HUES64 (cell line): ENCODE measurements around the gene PROK1.

ENCODE experiments used
- H3K27ac ChIP-seq: 2 replicates; pipeline ENCODE4 v1.7.0; 2013; ENCODE audit warnings: low read depth, low read length, inconsistent platforms
- H3K27me3 ChIP-seq: 2 replicates; pipeline ENCODE4 v1.6.1; 2013; ENCODE audit warnings: mild to moderate bottlenecking, low read length; ENCODE audit not compliant: insufficient read depth
- H3K36me3 ChIP-seq: 2 replicates; pipeline ENCODE4 v1.6.1; 2013; ENCODE audit warnings: mild to moderate bottlenecking, low read length; ENCODE audit not compliant: insufficient read depth
- H3K4me1 ChIP-seq: 2 replicates; pipeline ENCODE4 v1.6.1; 2013; ENCODE audit warnings: mild to moderate bottlenecking, low read length, moderate library complexity; ENCODE audit not compliant: insufficient read depth
- H3K4me3 ChIP-seq: 2 replicates; pipeline ENCODE4 v1.5.1; 2013; ENCODE audit warnings: mild to moderate bottlenecking, low read length, moderate library complexity
- H3K9ac ChIP-seq: 2 replicates; pipeline ENCODE4 v1.6.1; 2013; ENCODE audit warnings: mild to moderate bottlenecking, low read depth, low read length
- H3K9me3 ChIP-seq: 2 replicates; pipeline ENCODE4 v1.6.1; 2013; ENCODE audit warnings: low read depth, low read length; ENCODE audit not compliant: insufficient read depth
- WGBS: fragments of 150-250, 120-280 bp; methylation state at CpG from one replicate; pipeline ENCODE4 v1.1.7; 2013; ENCODE audit warnings: missing lambda C conversion rate; 5-methylcytosine and 5-hydroxymethylcytosine counted together

Gene PROK1

DNA sequence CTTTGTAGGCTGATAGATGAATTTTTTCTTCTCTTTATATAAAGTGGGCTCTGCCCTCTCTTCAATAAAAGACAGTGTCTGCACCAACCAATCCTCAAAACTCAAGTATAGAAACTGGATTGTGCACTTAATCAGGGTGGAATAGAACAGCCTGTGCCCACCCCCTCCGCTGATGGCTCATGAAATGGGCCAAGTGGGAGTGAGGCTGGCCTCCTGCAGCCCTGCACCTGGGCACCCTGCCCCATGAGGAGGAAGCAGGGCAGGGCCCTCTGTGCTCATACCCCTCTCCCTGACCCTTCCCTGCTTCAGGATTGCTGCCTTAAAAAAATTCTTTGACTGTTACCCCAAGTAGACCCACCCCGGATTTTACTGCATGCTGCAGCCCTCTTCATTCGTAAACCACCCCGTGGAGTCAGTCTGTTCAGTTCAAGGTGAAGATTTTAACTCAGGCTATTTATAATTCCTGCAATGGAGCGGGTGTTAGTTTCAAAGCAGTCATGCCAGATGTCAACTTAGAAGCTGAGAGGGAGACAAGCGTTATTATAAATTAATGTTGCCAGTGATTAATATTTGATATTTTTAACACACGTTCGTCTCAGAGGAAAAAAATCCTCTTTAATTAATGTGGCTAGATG is 15.8 kb downstream of the PROK1 start:
- H3K9me3 ChIP-seq: no peaks in the 10 kb centered on the region
- no peaks in the 10 kb centered on the region for H3K27me3 ChIP-seq
- no peaks in the 10 kb centered on the region for H3K36me3 ChIP-seq
- H3K4me1 ChIP-seq: no peaks in the 10 kb centered on the region
- no peak overlapping the region for H3K9ac ChIP-seq
- H3K4me3 ChIP-seq: no peak overlapping the region
- H3K27ac ChIP-seq: no peak overlapping the region
- WGBS: 94% methylated on average over 8 of the region's 8 CpGs

GRCh38 chr1:110471131-110471530 is 20.2 kb downstream of the PROK1 start:
- 92% methylated on average over 3 of the region's 3 CpGs for WGBS
- Histone ChIP-seq H3K9me3 (no peaks in the 10 kb centered on the region), H3K9ac (no peak overlapping the region), H3K27ac (no peak overlapping the region), H3K4me1 (no peaks in the 10 kb centered on the region), H3K4me3 (no peak overlapping the region), H3K27me3 (no peaks in the 10 kb centered on the region), H3K36me3 (no peaks in the 10 kb centered on the region)

DNA sequence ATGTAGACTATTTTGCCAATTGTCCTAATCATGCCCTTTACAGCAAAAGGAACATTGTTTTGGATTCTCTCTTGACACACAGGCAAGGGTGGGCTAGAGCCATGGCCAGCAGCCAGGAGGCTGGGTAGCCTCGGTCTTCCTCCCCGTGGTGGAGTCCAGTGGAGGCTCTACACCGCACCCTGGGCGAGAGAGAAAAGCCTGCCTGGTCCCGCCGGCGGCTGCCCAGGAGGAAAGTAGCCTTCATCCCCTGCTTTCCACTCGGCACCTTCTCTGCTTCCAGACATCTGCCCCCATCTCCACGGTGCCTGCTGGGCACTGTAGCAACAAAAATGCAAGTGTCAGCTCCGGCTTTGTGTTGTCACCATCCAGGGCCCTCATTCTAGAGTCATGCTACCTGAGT is 21.6 kb downstream of the PROK1 start:
- WGBS: 89% methylated on average over 10 of the region's 10 CpGs
- Histone ChIP-seq H3K4me3 (no peak overlapping the region), H3K27me3 (no peaks in the 10 kb centered on the region), H3K27ac (no peak overlapping the region), H3K9me3 (no peaks in the 10 kb centered on the region), H3K4me1 (peaks cover 5% of the 10 kb centered on the region; the same call in 1 of the 2 replicates), H3K9ac (no peak overlapping the region), H3K36me3 (no peaks in the 10 kb centered on the region)

DNA sequence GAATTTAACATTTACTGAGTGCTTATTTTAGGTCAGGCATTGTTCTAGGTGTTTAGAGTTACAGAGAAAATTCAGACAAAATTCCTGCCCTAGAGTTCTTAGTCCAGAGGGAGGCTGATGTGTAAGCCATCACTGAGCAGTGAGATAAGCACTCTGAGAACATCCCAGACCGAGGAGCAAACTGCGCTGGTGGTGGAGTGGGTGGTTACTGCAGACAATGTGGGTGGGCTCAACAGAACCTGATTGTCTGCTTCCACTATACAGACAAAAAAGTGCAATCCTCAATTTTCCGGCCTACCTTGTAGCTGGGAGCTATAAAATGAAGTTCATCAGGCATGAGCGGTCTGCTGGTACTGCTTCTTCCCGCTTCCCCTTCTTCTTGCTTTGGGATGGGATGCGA is 23.5 kb downstream of the PROK1 start:
- Histone ChIP-seq H3K9me3 (no peaks in the 10 kb centered on the region), H3K27ac (no peak overlapping the region), H3K36me3 (no peaks in the 10 kb centered on the region), H3K9ac (no peak overlapping the region), H3K27me3 (no peaks in the 10 kb centered on the region), H3K4me1 (peaks cover 17% of the 10 kb centered on the region; the same call in 1 of the 2 replicates), H3K4me3 (no peak overlapping the region)
- 91% methylated on average over 6 of the region's 6 CpGs for WGBS

DNA sequence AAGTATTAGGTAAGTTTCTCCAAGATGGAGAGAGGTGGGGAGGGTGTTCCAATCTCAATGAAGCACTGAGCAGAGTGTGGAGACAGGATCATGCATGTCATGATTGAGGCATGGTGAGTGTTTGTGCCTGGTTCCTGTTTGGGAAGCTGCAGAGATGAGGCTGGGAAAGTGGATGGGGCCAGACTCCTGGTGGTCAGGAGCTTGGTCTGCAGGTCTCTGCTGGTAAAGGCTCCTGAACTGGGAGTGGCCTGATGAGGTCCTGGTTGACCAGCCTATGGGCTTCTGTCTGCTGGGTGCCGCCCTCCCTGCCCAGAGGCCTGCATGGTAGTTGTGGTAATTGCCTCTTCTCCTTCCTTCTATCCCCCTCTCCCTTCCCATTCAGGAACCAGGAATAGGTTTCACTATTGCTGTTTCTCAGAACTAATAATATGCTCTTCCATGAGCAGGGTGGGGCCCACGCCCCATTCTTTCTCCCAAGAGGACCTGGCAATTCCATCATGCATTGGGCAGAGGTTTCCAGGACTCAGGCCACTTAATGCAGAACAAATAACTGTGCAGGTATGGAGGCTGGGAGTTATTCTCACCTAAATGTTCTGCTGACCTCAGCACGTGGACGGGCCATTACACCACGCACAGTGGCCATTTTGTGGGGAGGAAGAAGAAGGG is 24.5 kb downstream of the PROK1 start:
- no peaks in the 10 kb centered on the region for H3K9me3 ChIP-seq
- H3K4me3 ChIP-seq: no peak overlapping the region
- WGBS: 91% methylated on average over 5 of the region's 5 CpGs
- no peaks in the 10 kb centered on the region for H3K36me3 ChIP-seq
- peaks cover 17% of the 10 kb centered on the region; the same call in 1 of the 2 replicates for H3K4me1 ChIP-seq
- H3K27ac ChIP-seq: no peak overlapping the region
- no peaks in the 10 kb centered on the region for H3K27me3 ChIP-seq
- H3K9ac ChIP-seq: no peak overlapping the region

DNA sequence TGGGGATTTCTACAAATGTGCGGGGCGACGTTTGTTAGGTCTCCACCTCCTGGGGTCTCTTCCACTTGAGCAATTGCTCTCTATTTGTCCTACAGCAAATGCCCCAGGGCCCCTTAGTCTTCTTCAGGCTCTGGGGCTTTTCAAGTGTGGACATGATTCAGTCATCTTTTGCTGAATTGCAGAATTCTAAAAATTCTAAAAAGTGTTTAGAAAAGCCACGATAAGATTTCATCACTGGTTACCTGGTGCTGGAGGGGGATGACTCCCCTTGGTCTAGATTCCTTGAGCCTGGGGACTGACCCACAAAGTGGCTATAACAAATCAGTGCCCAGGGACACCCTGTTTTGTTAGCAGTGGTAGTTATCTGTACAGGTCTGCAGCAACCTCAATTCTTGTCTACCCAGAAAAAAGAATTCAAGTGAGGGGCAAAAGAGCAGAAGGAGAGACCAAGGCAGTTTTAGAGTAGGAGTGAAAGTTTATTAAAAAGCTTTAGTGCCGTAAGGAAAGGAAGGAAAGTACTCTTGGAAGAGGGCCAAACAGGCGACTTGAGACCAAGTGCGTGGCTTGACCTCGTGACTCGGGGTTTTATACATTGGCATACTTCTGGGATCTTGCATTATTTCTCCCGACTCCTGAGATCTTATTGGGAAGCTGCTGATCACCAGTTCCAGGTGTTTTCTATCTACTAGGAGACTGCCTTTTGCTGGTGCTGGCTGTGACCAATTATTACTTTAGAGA is 25.2 kb downstream of the PROK1 start:
- no peaks in the 10 kb centered on the region for H3K9me3 ChIP-seq
- WGBS: 95% methylated on average over 10 of the region's 10 CpGs
- no peaks in the 10 kb centered on the region for H3K27me3 ChIP-seq

GRCh38 chr1:110477041-110477440 is 26.1 kb downstream of the PROK1 start:
- Histone ChIP-seq H3K27me3 (no peaks in the 10 kb centered on the region), H3K27ac (no peak overlapping the region), H3K9me3 (no peaks in the 10 kb centered on the region), H3K4me1 (peaks cover 18% of the 10 kb centered on the region; the same call in 1 of the 2 replicates), H3K36me3 (no peaks in the 10 kb centered on the region), H3K9ac (no peak overlapping the region), H3K4me3 (no peak overlapping the region)
- WGBS: 96% methylated on average over 2 of the region's 2 CpGs

More for the DNA sequence above, 25.2 kb downstream of the PROK1 start:
- Histone ChIP-seq H3K9ac (no peak overlapping the region), H3K36me3 (no peaks in the 10 kb centered on the region), H3K4me1 (peaks cover 17% of the 10 kb centered on the region; the same call in 1 of the 2 replicates), H3K27ac (no peak overlapping the region), H3K4me3 (no peak overlapping the region)

DNA sequence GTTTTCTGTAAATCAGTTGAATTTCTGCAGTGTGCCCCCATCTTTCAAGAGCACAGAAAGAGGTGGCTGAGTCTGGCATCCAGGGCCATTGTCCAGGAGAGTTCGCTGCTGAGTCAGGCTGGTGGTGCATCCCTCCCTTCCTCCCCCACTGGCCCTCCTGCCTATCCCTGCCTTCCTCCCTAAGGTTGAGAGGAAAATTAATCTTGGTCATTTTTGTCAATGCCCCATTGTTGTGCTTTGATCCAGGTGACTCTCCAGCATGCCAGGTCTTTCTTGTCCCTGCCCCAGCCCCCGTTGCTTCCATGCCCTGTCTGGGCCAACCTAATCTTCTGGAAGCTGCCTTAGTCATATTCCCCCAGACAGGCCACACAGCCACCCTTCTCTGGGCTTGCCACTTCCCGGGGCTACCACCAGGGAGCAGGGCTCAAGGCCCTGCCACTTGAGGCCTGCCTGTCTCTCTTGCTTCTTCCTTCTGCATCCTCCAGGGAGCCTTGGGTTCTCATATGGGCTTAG is 26.6 kb downstream of the PROK1 start:
- Histone ChIP-seq H3K27ac (no peak overlapping the region), H3K9me3 (no peaks in the 10 kb centered on the region), H3K36me3 (no peaks in the 10 kb centered on the region), H3K27me3 (no peaks in the 10 kb centered on the region), H3K4me1 (peaks cover 22% of the 10 kb centered on the region; the same call in 1 of the 2 replicates), H3K9ac (no peak overlapping the region), H3K4me3 (no peak overlapping the region)
- WGBS: 55% methylated on average over 3 of the region's 3 CpGs

DNA sequence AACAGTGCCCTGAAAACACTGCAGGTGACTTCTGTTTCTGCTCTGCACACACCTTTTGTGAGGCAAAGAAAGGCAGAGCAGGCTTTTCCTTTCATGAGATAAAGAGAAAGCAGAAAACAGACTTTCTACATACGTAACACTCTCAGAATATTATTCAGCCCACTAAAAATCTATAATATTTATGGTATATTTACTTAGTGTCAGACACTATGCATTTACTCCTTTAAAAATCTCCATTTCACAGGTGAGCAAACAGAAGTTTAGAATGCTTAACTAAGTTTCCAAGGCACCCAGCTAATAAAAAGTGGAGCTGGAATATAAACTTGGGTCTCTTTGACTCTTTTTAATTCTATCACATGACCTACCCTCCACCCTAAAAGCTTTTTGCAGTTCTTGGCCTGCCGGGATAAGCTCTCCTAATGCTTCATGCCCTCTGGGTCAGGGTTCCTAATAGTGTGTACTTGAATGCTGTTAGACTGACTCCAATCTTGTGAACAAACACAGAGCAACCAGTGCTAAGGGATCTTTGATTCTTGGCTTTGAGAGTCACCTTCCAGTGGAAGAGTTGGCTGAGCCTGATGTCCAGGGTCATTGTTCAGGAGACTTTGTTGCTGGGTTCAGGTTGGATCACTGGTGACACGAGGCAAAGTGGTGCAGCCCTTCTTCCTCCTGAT is 27.2 kb downstream of the PROK1 start:
- Histone ChIP-seq H3K9ac (no peak overlapping the region), H3K27ac (no peak overlapping the region), H3K4me3 (no peak overlapping the region), H3K36me3 (no peaks in the 10 kb centered on the region), H3K9me3 (no peaks in the 10 kb centered on the region), H3K4me1 (peaks cover 28% of the 10 kb centered on the region), H3K27me3 (no peaks in the 10 kb centered on the region)
- 86% methylated on average over 2 of the region's 3 CpGs for WGBS

GRCh38 chr1:110478886-110479285 is 27.9 kb downstream of the PROK1 start:
- 89% methylated on average over 8 of the region's 8 CpGs for WGBS
- no peak overlapping the region for H3K27ac ChIP-seq

More at GRCh38 chr1:110478886-110479285, 27.9 kb downstream of the PROK1 start:
- peaks cover 28% of the 10 kb centered on the region for H3K4me1 ChIP-seq
- H3K4me3 ChIP-seq: no peak overlapping the region
- no peak overlapping the region for H3K9ac ChIP-seq
- H3K27me3 ChIP-seq: no peaks in the 10 kb centered on the region
- no peaks in the 10 kb centered on the region for H3K36me3 ChIP-seq
- no peaks in the 10 kb centered on the region for H3K9me3 ChIP-seq
